Activated T-helper 1 cell treated with Interleukin-2 at 50 U/mL for 16 hours (primary cell): ENCODE data around the gene NOL11.
"Not testable (repeated sequence)": the region's sequence is repeated elsewhere in the genome, so short reads cannot be mapped to it uniquely, and the experiment has no call there.

ENCODE experiments used
- DNase-seq: peaks from one replicate; pipeline ENCODE4 v3.0.0-alpha.2; 2020; ENCODE audit warnings: low read depth

NOL11 gene

GRCh38 chr17:67754001-67754400 is 36.3 kb downstream of the NOL11 start:
- DNase-seq = no peak

- not testable (repeated sequence) for DNase-seq
These were observed 37.0 kb downstream of the NOL11 start for GRCh38 chr17:67754686-67755085.

GRCh38 chr17:67756766-67757165 is 39.0 kb downstream of the NOL11 start:
- not testable (repeated sequence) for DNase-seq

- DNase-seq = no peak
These were observed 41.8 kb downstream of the NOL11 start for GRCh38 chr17:67759355-67760171.

GRCh38 chr17:67765623-67766022 is 47.9 kb downstream of the NOL11 start:
- no peak for DNase-seq

- DNase-seq = no peak
These were observed 51.5 kb downstream of the NOL11 start for GRCh38 chr17:67769231-67769630.

- no peak for DNase-seq
These were observed 52.8 kb downstream of the NOL11 start for GRCh38 chr17:67770539-67770938.

- no peak for DNase-seq
These were observed 54.9 kb downstream of the NOL11 start for GRCh38 chr17:67772679-67773078.

- no peak for DNase-seq
These were observed 55.5 kb downstream of the NOL11 start for GRCh38 chr17:67773246-67773645.

GRCh38 chr17:67779098-67779672 is 61.4 kb downstream of the NOL11 start:
- DNase-seq = no peak

GRCh38 chr17:67784364-67785121 is 66.8 kb downstream of the NOL11 start:
- DNase-seq = no peak

GRCh38 chr17:67785122-67785477 is 67.4 kb downstream of the NOL11 start:
- no peak for DNase-seq

GRCh38 chr17:67785504-67785903 is 67.8 kb downstream of the NOL11 start:
- no peak for DNase-seq
